Kidney (tissue), 22 donors: ENCODE results near the gene MAPK1. TPM values are rescaled to one million over a fixed set of nuclear protein-coding genes. Genes with fewer than 3 reads are reported as not detected.

ENCODE experiments used
- DNase-seq, 5 donors: peaks; one replicate each; pipeline ENCODE4 v3.0.0-alpha.2; 2013 to 2020
- FAIRE-seq: peaks from 2 replicates; lab custom pipeline; 2012; peaks lifted over from hg19 to GRCh38; lab: Jason Lieb, UNC
- H3K27ac ChIP-seq, 2 donors: one replicate each; pipeline ENCODE4 v1.7.0; 2013; ENCODE audit warnings: low read depth in 2 of 2, low read length in 2 of 2, inconsistent platforms in 1 of 2
- H3K27me3 ChIP-seq: one replicate; pipeline ENCODE4 v1.7.1; 2013; ENCODE audit warnings: low read length, inconsistent platforms; ENCODE audit not compliant: control insufficient read depth, insufficient read depth
- H3K36me3 ChIP-seq, 3 donors: one replicate each; pipeline versions ENCODE4 v1.7.0 to v1.7.1; 2013; ENCODE audit warnings: low read length in 3 of 3, control low read depth in 1 of 3, inconsistent platforms in 1 of 3; ENCODE audit not compliant: insufficient read depth in 3 of 3, control insufficient read depth in 2 of 3
- H3K4me1 ChIP-seq, 3 donors: one replicate each; pipeline versions ENCODE4 v1.7.0 to v1.7.1; 2013; ENCODE audit warnings: low read length in 3 of 3, inconsistent platforms in 1 of 3, low read depth in 1 of 3; ENCODE audit not compliant: control insufficient read depth in 2 of 3, insufficient read depth in 2 of 3
- H3K4me3 ChIP-seq, 3 donors: one replicate each; pipeline versions ENCODE4 v1.7.0 to v1.8.1; 2013; ENCODE audit warnings: low read length in 3 of 3, control low read depth in 1 of 3, inconsistent platforms in 1 of 3
- H3K9ac ChIP-seq, 3 donors: one replicate each; pipeline versions ENCODE4 v1.7.0 to v1.7.1; 2013; ENCODE audit warnings: low read length in 3 of 3, control low read depth in 1 of 3, inconsistent platforms in 1 of 3
- H3K9me3 ChIP-seq, 3 donors: one replicate each; pipeline versions ENCODE4 v1.7.0 to v1.7.1; 2013; ENCODE audit warnings: low read length in 3 of 3, control low read depth in 1 of 3, inconsistent platforms in 1 of 3; ENCODE audit not compliant: control insufficient read depth in 2 of 3, insufficient read depth in 1 of 3
- intact Hi-C: fragments of 100-400 bp; cut with DNase I; formaldehyde crosslinking; loops from one replicate; pipeline ENCODE4 v1.11.1; 2022
- long read RNA-seq, 10 donors: library from polyadenylated mRNA in 1 of 10; unstranded in 1 of 10; transcript quantifications; one replicate each; pipeline ENCODE4 v2.0.0 and lab custom pipeline, GENCODE V29; 2021 to 2026
- polyA plus RNA-seq: library from polyadenylated mRNA; stranded (reverse); fragments of 350-450 nt; fragmentation: Illumina TruSeq; extraction: RNeasy Lipid Tissue Mini Kit (QIAGEN cat#74804); gene quantifications from one replicate; pipeline ENCODE4 v1.2.3, GENCODE V29; 2014; ENCODE audit warnings: low read depth, low replicate concordance; ENCODE audit not compliant: insufficient read depth
- total RNA-seq: library from RNA; stranded (reverse); fragmentation: NEBNext Ultra II Directional; extraction: Animal tissue kit (Norgen Biotek cat#: 25700); gene quantifications from one replicate; pipeline ENCODE4 v1.2.1, GENCODE V29; 2021
- TF ChIP-seq, protein P1 (sequence below): IDR thresholded peaks from 3 replicates; pipeline ENCODE4 v1.5.1; 2012; ENCODE audit warnings: mild to moderate bottlenecking, moderate library complexity, borderline replicate concordance; ENCODE audit not compliant: insufficient read depth; ENCODE audit errors: extremely low read depth
- donor health status: control.
- donor health status: control.
- donor health status: control.
- donor health status: control.
- donor health status: control.
- donor health status: DM: yes; HTN: yes; CAD: no.
- donor health status: Normal renal cell carcinoma (clear cell type).

MAPK1 gene
- 128 TPM for total RNA-seq
- polyA plus RNA-seq, result 21.3 TPM
- long read RNA-seq, donor 1, full-length matches to known transcripts, result 18 of 30 reads
- long read RNA-seq, donor 1, partial matches to known transcripts, result 12 of 30 reads
- long read RNA-seq, donor 1, other reads (novel, unspliced or antisense), result 0 of 30 reads
- long read RNA-seq, donor 2, full-length matches to known transcripts, result 26 of 26 reads
- long read RNA-seq, donor 2, partial matches to known transcripts, result 0 of 26 reads
- long read RNA-seq, donor 2, other reads (novel, unspliced or antisense), result 0 of 26 reads
- long read RNA-seq, donor 3, full-length matches to known transcripts, result 25 of 35 reads
- long read RNA-seq, donor 3, partial matches to known transcripts, result 10 of 35 reads
- long read RNA-seq, donor 3, other reads (novel, unspliced or antisense), result 0 of 35 reads
- long read RNA-seq, donor 4, full-length matches to known transcripts, result 12 of 12 reads
- long read RNA-seq, donor 4, partial matches to known transcripts, result 0 of 12 reads
- long read RNA-seq, donor 4, other reads (novel, unspliced or antisense), result 0 of 12 reads
- long read RNA-seq, donor 5, full-length matches to known transcripts, result 1 of 1 reads
- long read RNA-seq, donor 5, partial matches to known transcripts, result 0 of 1 reads
- long read RNA-seq, donor 5, other reads (novel, unspliced or antisense), result 0 of 1 reads
- long read RNA-seq, donor 6, full-length matches to known transcripts, result 7 of 7 reads
- long read RNA-seq, donor 6, partial matches to known transcripts, result 0 of 7 reads
- long read RNA-seq, donor 6, other reads (novel, unspliced or antisense), result 0 of 7 reads
- long read RNA-seq, donor 7, full-length matches to known transcripts, result 37 of 92 reads
- long read RNA-seq, donor 7, partial matches to known transcripts, result 2 of 92 reads
- long read RNA-seq, donor 7, other reads (novel, unspliced or antisense), result 53 of 92 reads
- long read RNA-seq, donor 8, full-length matches to known transcripts, result 18 of 37 reads
- long read RNA-seq, donor 8, partial matches to known transcripts, result 19 of 37 reads
- long read RNA-seq, donor 8, other reads (novel, unspliced or antisense), result 0 of 37 reads
- long read RNA-seq, donor 9, full-length matches to known transcripts, result 7 of 15 reads
- long read RNA-seq, donor 9, partial matches to known transcripts, result 8 of 15 reads
- long read RNA-seq, donor 9, other reads (novel, unspliced or antisense), result 0 of 15 reads
- long read RNA-seq, donor 10, full-length matches to known transcripts, result 17 of 34 reads
- long read RNA-seq, donor 10, partial matches to known transcripts, result 17 of 34 reads
- long read RNA-seq, donor 10, other reads (novel, unspliced or antisense), result 0 of 34 reads

GRCh38 chr22:21867528-21868266 is at the start of gene MAPK1:
Gene MAPK1, minus strand, starts transcription at chr22:21867645. Its CDS starts 205 bp downstream, at chr22:21867440.
- Histone ChIP-seq H3K9ac (peak within 1 kb of the TSS; percentile 69 to 94 (median 93)), H3K27me3 (no peaks in the 10 kb centered on the region), H3K4me1 (peaks cover 0 to 11% (median 11%) of the 10 kb centered on the region in 3 donors), H3K36me3 (no peaks in the 10 kb centered on the region), H3K4me3 (peak within 1 kb of the TSS; percentile 83 to 93 (median 89)), H3K9me3 (no peaks in the 10 kb centered on the region), H3K27ac (peak within 1 kb of the TSS; percentile 72 to 91)
- DNase-seq, result peak; percentile 95 to 98 (median 96)
- TF ChIP-seq, protein P1, sequence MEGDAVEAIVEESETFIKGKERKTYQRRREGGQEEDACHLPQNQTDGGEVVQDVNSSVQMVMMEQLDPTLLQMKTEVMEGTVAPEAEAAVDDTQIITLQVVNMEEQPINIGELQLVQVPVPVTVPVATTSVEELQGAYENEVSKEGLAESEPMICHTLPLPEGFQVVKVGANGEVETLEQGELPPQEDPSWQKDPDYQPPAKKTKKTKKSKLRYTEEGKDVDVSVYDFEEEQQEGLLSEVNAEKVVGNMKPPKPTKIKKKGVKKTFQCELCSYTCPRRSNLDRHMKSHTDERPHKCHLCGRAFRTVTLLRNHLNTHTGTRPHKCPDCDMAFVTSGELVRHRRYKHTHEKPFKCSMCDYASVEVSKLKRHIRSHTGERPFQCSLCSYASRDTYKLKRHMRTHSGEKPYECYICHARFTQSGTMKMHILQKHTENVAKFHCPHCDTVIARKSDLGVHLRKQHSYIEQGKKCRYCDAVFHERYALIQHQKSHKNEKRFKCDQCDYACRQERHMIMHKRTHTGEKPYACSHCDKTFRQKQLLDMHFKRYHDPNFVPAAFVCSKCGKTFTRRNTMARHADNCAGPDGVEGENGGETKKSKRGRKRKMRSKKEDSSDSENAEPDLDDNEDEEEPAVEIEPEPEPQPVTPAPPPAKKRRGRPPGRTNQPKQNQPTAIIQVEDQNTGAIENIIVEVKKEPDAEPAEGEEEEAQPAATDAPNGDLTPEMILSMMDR, result peak; percentile 35
- FAIRE-seq, result no peak
- intact Hi-C loops, result no loop called here

- intact Hi-C loops, result no loop called here
- H3K4me3 ChIP-seq, result no peak overlapping the region
- H3K9me3 ChIP-seq, result no peaks in the 10 kb centered on the region
- no peak overlapping the region for H3K27ac ChIP-seq
- no peaks in the 10 kb centered on the region for H3K27me3 ChIP-seq
- TF ChIP-seq, protein P1, result no peak
- no peak for DNase-seq
- no peaks in the 10 kb centered on the region for H3K36me3 ChIP-seq
- H3K9ac ChIP-seq, result no peak overlapping the region
- FAIRE-seq, result no peak
- peaks cover 0 to 5% (median 0%) of the 10 kb centered on the region in 3 donors for H3K4me1 ChIP-seq
Measured at GRCh38 chr22:21916309-21916918, 49.0 kb upstream of the MAPK1 start.
